GM18870 (cell line): ENCODE results near the gene TIAM2.
"Not testable (repeated sequence)": the region's sequence is repeated elsewhere in the genome, so short reads cannot be mapped to it uniquely, and the experiment has no call there.

Source experiments
- ATAC-seq: cut with Tn5 transposase; IDR thresholded peaks from one replicate; pipeline ENCODE4 v1.9.1; 2021; ENCODE audit warnings: moderate library complexity; ENCODE audit not compliant: unreplicated experiment

TIAM2 gene

DNA sequence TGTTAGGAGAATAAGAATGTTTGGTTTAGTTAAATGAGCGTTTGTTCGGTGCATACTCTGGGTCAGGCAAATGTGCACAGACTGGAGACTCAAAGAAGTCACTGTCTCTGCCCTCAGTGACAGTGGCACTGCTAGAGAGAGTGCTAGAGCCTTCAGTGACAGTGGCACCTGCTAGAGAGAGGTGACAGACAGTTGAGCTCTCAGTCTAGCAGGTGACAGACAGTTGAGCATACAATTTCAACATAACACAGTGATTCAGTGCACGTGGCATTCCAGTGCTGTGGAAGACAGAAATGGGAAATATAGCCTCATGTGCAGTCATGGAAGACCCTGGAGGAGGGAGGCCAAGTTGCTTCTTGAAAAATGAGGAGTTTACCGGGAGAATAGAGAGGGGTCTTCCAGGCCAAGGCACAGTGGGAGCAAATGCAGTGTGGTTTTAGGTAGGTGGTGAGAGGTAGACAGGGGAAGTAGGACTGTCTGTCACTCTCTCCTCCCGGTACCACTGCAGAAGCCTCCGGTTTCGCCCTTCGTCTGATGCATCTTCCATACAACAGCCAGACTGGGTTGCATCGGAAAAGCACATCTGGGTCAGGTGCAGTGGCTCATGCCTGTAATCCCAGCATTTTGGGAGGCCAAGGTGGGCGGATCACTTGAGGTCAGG, 160.8 kb downstream of the TIAM2 start:
- no peak for ATAC-seq

DNA sequence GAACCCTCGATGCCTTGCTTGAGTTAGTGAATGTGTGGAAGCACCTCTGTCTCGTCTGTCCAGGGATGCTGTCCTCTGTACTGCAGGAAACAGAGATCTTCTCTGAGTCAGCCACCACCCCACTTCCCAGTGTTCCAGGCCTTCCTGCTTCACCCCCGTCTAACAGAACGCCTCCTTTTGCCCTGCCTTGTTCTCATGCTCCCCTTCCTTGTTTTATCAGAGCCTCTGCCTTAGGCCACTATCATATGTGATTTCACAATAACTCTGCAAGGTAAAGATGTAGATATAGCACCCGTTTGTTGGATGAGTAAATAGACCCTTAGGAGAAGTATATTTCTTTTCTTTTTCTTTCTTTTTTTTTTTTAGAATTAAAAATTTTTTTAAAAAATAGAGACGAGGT, 162.0 kb downstream of the TIAM2 start:
- ATAC-seq = no peak

DNA sequence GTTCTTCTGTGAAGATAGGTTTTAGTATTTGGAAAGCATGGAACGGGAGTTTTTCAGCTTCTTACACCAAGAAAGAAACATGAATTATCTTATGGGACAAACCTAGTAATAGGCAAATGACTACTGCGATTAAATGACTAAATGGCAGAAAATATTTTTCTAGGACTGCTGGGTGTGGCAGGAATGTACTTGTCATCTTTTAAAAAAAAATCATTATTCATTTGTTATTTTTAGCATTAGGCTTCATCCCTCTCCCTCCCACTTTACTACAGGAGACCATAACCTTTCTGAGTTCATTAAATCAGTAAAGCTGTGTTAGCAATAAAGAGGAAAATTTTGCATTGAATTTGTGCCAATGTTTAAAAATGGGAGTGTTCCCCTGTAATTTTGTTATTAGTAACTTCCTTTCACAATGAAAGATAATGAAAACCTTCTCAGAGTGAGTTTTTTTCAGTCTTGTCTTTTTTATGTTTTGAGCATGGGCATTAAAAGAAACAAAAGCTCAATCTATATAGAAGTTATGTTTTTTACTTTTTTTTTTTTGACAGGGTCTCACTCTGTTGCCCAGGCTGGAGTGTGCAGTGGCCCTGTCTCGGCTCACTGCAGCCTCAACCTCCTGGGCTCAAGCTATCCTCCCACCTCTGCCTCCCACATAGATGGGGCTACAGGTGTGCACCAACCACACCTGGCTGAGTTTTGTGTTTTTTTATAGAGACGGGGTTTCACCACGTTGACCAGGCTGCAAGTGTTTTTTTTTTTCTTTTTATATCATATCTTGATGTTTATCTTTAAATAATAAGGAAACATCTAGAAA, 163.1 kb downstream of the TIAM2 start:
- no peak for ATAC-seq

DNA sequence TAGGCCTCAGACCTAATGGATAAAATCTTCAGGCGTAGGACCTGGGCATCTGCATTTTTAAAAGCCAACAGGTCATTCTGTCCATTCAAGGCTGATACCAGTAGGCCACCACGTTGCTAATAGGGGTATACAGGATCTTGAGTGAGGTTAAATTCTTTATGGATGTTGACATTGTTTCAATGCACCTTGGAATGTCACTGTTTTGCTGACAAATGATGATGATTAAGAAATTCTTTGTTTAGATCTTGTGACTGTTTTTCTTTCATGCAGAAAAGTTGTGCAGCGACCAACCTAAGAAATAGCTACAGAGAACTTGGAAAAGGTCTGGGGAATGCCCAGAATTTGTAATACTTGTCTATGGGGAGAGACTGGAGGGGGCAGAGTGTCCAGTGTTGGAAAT, 167.6 kb downstream of the TIAM2 start:
- ATAC-seq = no peak

DNA sequence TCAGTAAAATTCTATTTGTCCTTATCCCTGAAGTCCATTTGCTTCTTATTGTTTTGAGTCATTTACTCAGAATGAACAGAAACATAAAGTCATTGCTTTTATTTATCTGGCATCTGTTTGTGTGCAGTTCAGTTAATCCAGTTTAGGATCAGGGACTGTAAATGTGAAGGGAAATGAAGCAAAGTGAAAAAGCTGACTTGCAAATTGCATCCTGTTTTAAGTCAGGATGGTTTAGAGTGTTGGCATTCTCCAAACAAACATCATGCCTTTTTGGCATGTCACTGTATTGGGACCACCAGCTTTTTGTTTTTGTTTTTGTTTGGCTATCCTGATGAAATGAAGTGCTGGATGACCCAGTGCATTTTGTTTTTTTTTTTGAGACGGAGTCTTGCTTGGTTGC, 168.5 kb downstream of the TIAM2 start:
- ATAC-seq = no peak

DNA sequence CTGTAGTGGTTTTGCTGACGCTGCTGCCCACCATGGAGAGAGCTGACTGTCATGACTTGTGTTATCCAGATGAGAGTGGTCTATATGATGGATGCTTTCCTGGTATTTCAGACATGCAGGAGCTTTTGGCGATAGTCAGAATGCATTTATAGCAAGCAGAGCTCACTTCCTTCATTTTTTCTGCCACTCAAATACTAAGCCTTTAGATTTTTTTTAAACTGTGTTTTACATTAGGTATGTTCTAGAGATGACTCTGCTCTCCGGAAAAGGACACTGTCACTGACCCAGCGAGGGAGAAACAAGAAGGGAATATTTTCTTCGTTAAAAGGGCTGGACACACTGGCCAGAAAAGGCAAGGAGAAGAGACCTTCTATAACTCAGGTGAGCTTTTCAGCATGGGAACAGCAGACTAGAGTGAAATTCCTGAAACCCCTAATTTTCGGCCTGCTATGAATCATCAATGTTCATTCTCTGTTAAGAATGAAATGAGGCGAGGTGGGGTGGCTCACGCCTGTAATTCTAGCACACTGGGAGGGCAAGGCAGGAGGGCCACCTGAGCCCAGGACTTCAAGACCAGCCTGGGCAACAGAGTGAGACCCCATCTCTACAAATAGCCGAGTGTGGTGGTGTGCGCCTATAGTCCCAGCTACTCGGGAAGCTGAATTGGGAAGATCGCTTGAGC, 170.1 kb downstream of the TIAM2 start:
- no peak for ATAC-seq

DNA sequence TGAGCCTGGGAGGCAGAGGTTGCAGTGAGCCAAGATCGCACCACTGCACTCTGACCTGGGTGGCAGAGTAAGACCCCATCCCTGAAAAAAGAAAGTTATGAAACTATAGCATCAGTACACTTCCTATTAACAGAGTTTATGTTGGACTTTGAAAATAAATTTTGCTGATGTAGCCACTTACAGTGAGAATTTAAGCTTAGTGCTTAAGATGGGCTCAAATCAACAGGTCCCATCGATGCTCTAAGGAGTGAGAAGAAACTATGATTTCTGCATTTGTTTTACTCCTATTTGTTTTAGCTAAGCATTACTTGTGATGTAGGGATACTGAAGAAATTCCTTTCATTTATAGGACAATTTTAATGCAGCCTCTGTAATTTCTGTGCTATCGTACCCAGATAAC, 175.4 kb downstream of the TIAM2 start:
- ATAC-seq = no peak

DNA sequence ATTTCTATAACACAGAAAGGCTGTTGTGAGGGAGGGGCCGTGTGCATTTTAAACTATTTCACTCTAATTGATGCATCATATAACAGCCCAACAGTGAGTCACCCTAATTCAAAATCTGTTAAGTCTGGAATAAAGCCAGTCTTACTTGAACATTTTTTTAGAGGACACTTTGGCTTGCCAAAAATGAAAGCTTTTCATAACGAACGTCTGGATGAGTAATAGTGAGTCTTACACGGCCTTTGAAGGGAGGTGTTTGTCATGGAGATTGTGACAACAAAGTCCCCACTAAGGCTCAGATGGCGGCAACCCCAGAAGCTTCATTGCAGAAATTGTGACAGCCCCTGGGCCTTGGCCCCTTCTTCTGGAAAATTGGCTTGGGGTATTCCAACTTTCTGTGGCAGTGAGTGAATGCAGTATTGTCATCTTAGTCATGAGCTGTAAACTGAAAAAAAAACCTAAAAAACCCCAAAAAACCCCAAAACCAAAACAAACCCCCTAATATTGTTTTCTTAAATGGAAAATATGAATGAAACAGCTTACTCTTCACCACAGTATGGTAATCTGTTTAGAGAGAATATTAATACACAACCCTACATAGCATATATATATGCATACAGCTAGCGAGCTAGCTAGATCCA, 176.1 kb downstream of the TIAM2 start:
- ATAC-seq = peak; percentile 84

DNA sequence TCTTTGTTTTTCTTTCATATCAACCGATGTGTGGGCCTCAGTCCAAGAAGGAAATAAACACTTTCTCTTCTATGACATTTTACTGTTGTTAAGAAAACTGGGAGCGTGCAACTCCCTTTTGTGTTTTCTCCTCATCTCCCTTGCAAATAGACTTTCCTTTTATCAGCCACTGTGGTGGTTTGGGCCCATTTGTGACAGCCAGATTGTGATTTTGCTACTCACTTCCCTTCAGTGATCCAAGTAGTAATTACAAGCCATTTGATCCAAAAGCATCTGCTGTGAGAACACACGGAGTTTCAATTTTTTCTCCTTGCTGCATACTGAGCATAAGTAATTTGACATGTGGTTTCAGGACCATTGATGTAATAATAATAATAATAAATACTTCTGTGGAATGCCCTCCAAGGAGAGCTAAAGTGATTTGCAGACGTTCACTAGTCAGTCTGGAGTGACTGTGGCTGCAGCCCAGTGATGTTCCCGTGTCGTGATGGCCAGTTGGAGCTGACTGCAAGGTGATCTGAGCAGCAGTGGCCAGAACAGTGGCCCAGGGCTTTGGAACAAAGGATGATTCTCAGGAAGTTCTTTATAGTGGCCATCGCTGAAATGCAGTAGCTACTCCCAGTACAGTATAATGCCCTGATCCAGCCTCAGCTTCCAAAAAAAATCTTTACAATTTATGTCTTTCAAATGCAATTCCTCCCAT, 176.8 kb downstream of the TIAM2 start:
- ATAC-seq = peak; percentile 13

DNA sequence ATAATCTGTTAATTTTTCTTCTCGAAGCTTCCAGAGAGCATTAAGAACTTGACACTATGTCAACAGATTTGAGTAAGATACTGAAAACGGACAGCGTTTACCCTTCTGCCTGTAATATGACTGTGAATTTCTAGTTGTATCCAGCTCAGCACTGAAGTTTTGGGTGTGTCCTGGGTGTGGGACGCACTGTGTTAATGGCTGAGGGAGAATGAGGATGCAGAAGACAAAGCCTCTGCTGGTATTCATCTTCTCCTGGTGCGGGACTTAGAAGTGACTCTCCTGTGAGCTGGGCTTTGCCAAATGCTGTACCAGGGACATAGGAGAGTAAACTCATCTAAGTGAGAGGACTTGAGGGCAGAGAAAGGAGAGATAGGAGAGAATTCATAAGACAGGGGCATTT, 178.4 kb downstream of the TIAM2 start:
- no peak for ATAC-seq

DNA sequence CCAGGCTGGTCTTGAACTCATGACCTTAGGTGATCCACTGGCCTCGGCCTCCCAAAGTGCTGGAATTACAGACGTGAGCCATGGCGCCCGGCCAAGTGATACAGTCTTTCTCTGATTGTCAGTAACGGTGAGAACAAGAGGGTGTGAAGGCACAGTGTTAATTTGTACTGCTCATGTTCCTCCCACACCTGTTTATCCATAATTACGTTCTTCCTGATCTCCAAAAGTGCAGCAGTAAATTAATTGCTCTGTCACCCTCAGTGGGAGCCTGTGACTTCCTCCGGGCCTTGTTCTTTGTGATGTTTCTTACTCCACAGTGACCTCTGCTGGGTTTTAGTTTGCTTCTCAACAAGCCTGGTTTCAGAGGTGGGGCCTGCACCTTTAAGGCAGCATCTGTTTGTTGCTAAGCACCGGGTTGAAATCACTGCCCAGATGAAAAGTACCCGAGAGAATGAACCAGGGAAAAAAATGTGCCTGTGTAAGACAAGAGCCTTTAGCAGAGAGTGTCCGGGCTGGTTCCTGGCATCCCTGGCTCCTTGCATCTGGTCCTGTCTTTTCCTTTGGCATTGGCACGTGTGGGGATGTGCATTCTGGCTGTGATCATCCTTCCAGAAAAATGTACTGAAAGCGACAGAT, 179.6 kb downstream of the TIAM2 start:
- ATAC-seq = peak; percentile 43

DNA sequence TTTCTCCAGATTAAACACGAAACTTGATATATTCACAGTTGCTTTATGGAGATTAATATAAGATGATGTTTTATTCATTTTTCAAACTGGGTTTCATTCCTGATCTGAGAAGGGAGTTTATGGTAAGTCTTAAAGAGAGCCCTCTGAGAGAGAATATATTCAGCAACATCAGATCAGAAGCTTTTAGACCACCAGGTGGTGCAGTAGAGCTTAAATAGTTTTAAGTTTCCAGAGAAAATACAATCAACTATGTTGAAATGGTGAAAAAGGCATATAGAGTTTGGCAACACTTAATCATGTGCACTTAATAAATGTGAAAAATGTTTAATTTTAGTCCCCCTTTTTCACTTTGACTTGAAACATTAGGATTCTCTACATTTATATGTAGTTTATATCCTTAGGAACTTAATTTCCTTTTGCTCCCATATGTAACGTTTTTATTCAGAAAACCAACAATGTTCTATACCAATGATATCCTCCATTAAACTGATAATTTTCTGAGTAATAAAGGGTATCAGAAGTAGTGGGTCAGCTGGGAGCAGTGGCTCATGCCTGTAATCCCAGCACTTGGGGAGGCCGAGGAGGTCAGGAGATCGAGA, 182.3 kb downstream of the TIAM2 start:
- no peak for ATAC-seq

DNA sequence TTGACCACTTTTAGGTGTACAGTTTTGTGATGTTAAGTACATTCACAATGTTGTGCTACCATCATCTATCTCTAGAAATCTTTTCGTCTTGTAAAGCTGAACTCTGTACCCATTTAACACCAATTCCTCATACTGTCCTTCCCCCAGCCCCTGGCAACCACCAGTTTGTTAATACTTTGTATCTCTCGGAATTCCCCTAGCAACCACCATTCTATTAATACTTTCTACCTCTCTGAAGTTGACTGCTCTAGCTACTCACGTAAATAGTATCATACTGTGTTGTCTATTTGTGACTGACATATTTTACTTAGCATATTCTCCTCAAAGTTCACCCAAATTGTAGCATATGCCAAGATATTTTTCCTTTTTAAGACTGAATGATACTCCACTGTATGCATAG, 186.4 kb downstream of the TIAM2 start:
- peak; percentile 87 for ATAC-seq

DNA sequence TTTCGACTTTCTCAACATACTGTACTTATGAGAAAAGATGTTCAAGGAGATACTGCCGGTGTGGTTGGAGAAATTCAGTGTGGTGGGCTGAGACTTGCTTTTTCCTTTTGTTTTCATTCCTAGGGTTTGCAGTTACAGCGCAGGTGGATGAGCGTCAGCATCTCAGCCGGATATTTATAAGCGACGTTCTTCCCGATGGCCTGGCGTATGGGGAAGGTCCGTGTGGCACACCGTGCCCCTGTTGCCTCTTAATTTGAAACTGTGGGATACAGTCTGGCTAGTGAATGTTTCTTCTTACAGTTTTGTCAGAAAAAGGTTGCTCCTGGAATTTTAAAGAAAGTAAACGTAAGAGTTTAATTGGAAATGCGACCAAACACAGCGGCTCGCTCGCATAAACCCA, 187.0 kb downstream of the TIAM2 start:
- no peak for ATAC-seq

DNA sequence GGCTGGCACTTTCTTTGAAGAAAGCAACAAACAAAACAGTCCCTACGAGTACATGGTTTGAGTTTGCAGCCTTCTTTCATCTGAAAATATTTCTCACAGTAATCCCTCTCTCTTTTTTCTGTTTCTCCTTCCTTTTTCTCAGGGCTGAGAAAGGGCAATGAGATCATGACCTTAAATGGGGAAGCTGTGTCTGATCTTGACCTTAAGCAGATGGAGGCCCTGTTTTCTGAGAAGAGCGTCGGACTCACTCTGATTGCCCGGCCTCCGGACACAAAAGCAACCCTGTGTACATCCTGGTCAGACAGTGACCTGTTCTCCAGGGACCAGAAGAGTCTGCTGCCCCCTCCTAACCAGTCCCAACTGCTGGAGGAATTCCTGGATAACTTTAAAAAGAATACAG, 188.0 kb downstream of the TIAM2 start:
- no peak for ATAC-seq

DNA sequence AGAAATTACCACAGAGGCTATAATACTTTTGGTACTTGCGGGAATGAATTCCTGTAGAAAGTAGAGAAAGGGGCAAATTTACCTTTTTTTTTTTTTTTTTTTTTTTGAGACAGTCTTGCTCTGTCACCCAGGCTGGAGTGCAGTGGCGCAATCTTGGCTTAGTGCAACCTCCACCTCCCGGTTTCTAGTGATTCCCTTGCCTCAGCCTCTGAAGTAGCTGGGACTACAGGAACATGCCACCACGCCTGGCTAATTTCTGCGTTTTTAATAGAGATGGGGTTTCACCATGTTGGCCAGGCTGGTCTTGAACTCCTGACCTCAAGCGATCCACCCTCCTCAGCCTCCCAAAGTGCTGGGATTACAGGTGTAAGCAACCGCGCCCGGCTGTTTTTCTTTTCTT, 189.9 kb downstream of the TIAM2 start:
- not testable (repeated sequence) for ATAC-seq

DNA sequence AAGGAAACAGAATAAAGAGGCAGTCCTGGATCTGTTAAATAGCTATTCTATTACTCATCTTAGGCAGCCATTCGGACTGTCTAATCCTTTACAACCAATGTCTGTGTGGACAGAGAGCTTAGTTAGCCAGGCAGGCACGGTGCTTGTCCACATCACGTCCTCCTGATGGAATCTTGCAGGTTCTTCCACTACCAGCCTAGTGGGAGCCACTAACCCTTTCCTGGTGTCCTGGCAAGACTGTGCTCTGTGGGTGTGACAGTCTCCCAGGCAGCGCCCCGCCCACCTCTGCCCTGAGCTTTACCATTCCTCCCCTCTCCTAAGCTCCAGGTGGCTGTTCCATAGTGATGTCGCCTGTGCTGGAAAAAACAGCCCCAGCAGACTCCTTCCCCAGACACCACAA, 190.4 kb downstream of the TIAM2 start:
- no peak for ATAC-seq

DNA sequence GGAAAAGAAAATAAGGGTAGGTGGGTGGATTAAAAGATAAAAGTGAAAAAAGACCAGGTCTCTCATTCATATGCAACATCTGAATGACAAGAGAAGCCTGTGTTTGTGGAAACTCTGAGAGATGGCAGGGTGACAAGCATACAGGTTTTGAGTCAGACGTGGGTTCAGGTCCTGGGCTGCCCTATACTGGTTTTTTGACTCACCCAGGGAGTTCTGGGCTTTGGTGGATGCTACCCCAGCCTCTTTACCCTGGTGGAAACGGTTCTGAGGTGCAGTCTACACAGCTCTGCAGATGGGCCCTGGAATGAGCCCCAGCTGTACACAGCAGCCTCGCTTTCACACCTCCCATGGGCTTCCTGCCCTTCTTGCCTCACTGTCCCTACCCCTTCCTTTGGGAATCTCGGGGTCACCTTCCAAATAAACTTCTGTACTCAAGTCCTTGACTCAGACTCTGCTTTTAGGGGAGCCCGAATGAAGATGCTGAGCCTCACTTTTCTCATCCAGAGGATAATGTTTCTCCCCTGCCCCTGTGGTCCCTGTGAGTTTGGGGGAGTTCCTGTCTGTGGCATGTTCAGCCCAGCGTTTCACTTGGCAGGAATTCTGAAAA, 191.0 kb downstream of the TIAM2 start:
- no peak for ATAC-seq

DNA sequence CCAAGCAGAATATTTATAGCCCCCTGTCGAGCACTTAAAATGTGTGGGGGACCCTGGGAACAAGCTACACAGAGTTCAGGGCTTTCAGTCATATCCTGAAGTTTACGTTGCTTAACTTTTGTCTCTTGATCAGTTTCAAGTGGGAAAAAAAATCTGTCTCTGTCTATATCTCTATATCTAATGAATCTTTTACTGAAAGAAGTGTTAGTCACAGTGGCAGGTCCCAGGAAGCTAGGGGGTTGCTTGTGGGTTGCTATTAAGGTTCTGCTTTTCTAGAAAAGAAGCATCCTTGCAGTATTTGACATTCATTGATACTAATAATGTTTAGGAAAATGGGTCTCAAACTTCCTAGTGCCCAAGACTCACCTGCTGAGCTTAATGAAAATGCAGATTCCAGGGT, 192.0 kb downstream of the TIAM2 start:
- no peak for ATAC-seq
